Brain pericyte (primary cell): ENCODE measurements around the gene FOXK1.
A peak's percentile ranks its signal among the peaks of the same experiment; 100 is the strongest.

Source experiments
- DNase-seq: peaks from one replicate; pipeline ENCODE4 v3.0.0-alpha.2; 2012; ENCODE audit warnings: low read depth, low spot score

FOXK1 gene

GRCh38 chr7:4722308-4722707 lies 40.2 kb downstream of the FOXK1 start:
- no peak for DNase-seq

GRCh38 chr7:4722960-4723630 lies 41.0 kb downstream of the FOXK1 start:
- DNase-seq = no peak

GRCh38 chr7:4724648-4725013 lies 42.5 kb downstream of the FOXK1 start:
- no peak for DNase-seq

- peak; percentile 75 for DNase-seq
Measured at GRCh38 chr7:4725014-4725849, 43.1 kb downstream of the FOXK1 start.

GRCh38 chr7:4725850-4726450 lies 43.9 kb downstream of the FOXK1 start:
- DNase-seq = no peak

GRCh38 chr7:4726566-4726965 lies 44.5 kb downstream of the FOXK1 start:
- no peak for DNase-seq

GRCh38 chr7:4727914-4728705 lies 46.0 kb downstream of the FOXK1 start:
- no peak for DNase-seq

GRCh38 chr7:4729266-4729665 lies 47.2 kb downstream of the FOXK1 start:
- no peak for DNase-seq

- no peak for DNase-seq
Measured at GRCh38 chr7:4730276-4730675, 48.2 kb downstream of the FOXK1 start.

GRCh38 chr7:4730971-4731370 lies 48.9 kb downstream of the FOXK1 start:
- no peak for DNase-seq

- DNase-seq = no peak
Measured at GRCh38 chr7:4731803-4732202, 49.7 kb downstream of the FOXK1 start.

- no peak for DNase-seq
Measured at GRCh38 chr7:4733936-4734528, 51.9 kb downstream of the FOXK1 start.

- no peak for DNase-seq
Measured at GRCh38 chr7:4734587-4735345, 52.7 kb downstream of the FOXK1 start.

- DNase-seq = no peak
Measured at GRCh38 chr7:4737300-4737699, 55.2 kb downstream of the FOXK1 start.

- peak; percentile 70 for DNase-seq
Measured at GRCh38 chr7:4738711-4739527, 56.8 kb downstream of the FOXK1 start.

GRCh38 chr7:4739528-4739992 lies 57.5 kb downstream of the FOXK1 start:
- no peak for DNase-seq

GRCh38 chr7:4740796-4741195 lies 58.7 kb downstream of the FOXK1 start:
- no peak for DNase-seq

GRCh38 chr7:4742051-4742573 lies 60.0 kb downstream of the FOXK1 start:
- DNase-seq = no peak

- no peak for DNase-seq
Measured at GRCh38 chr7:4742852-4743251, 60.8 kb downstream of the FOXK1 start.
